ENCODE results near the gene PRR29.
"Not testable (repeated sequence)": the region's sequence is repeated elsewhere in the genome, so short reads cannot be mapped to it uniquely, and the experiment has no call there.

The PRR29 gene

DNA sequence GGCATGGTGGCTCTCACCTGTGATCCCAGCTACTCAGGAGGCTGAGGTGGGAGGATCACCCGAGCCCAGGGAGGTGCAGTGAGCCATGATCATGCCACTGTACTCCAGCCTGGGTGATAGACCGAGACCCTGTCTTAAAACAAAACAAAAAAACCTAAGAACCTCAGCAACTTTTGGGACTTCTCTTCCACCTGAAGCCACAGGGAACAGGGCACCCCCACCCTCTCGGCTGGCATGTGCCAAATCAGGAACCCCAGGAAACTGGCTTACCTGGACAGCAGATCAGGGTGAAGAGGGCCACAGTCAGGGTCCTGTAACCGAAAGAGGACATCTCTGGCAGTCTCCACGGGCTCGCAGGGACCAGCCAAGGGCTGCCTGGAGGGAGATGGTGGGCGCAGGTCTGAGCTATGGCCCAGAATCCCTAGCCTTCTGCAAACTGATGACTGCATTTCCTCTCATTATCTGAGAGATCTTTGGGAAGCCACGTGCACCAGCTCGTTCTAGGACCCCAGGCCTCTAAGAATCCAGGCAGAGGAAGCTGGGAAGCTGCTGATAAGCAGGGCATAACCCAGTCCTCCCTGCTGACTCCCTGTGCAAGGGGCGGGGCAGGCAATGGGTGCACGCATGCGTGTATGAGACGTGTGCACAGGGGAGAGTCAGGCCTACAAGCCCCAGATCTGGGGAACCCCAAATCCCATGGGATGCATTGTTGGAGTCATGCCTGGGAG, 8.4 kb downstream of the PRR29 start:
- Histone ChIP-seq H2AFZ (ENCODE audit: low read depth, low read length, severe bottlenecking) (no peak overlapping the region), H4K20me1 (ENCODE audit: low read depth, low read length) (no peaks in the 10 kb centered on the region), H3F3A (ENCODE audit: insufficient read depth) (peaks cover 3% of the 10 kb centered on the region; the same call in 1 of the 2 replicates), H3K27me3 (ENCODE audit: low read length) (no peaks in the 10 kb centered on the region), H3K36me3 (ENCODE audit: low read length) (peaks cover 11% of the 10 kb centered on the region; the same call in 1 of the 2 replicates), H3K4me3 (ENCODE audit: insufficient read depth, low read length, poor library complexity, severe bottlenecking) (no peak overlapping the region), H3K9ac (ENCODE audit: low read length) (no peak overlapping the region), H3K27ac (ENCODE audit: low read depth, low read length) (no peak overlapping the region), H3K79me2 (ENCODE audit: insufficient read depth, low read length) (peaks cover 31% of the 10 kb centered on the region), H3K4me2 (ENCODE audit: low read depth, low read length, poor library complexity, severe bottlenecking) (no peak overlapping the region), H3K9me3 (ENCODE audit: insufficient read depth, low read length) (no peaks in the 10 kb centered on the region), H3K9me2 (replicated peaks; ENCODE audit: insufficient read depth, low read length) (no peaks in the 10 kb centered on the region)
- TF ChIP-seq, protein P1, sequence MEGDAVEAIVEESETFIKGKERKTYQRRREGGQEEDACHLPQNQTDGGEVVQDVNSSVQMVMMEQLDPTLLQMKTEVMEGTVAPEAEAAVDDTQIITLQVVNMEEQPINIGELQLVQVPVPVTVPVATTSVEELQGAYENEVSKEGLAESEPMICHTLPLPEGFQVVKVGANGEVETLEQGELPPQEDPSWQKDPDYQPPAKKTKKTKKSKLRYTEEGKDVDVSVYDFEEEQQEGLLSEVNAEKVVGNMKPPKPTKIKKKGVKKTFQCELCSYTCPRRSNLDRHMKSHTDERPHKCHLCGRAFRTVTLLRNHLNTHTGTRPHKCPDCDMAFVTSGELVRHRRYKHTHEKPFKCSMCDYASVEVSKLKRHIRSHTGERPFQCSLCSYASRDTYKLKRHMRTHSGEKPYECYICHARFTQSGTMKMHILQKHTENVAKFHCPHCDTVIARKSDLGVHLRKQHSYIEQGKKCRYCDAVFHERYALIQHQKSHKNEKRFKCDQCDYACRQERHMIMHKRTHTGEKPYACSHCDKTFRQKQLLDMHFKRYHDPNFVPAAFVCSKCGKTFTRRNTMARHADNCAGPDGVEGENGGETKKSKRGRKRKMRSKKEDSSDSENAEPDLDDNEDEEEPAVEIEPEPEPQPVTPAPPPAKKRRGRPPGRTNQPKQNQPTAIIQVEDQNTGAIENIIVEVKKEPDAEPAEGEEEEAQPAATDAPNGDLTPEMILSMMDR (IDR thresholded peaks at IDR 0.05; ENCODE audit: insufficient read depth, low read length, poor library complexity, severe bottlenecking), result no peak
- TF ChIP-seq EZH2phosphoT487 (conservative IDR thresholded peaks at IDR 0.05; ENCODE audit: low read length), result no peak

DNA sequence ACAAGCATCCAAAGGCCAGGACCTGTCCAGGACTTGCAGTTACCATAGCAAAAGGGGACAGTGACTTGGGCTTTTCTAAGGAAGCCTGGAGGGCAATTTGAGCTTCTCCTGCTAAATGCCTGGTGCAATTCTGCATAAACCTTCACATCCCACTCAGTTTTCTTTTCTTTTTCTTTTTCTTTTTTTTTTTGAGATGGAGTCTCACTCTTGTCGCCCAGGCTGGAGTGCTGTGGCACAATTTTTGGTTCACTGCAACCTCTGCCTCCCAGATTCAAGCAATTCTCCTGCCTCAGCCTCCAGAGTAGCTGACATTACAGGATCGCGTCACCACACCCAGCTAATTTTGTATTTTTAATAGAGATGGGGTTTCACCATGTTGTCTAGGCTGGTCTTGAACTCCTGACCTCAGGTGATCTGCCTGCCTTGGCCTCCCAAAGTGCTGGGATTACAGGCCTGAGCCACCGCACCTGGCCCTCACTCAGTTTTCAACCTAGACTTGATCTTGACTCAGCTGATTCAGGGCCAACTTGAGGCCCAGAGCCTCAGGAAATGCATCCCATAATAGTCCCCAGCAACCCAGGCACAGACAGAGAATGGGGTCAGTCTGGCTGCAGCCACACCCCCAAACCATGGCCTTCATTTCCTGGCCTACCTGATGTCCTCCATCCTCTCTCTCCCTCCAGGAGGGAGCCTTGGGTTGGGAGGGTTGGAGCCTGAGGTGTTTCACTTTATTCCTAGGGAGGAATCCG, 9.1 kb downstream of the PRR29 start:
- H3K9ac ChIP-seq (ENCODE audit: low read length); H2AFZ ChIP-seq (ENCODE audit: low read depth, low read length, severe bottlenecking); H3K27ac ChIP-seq (ENCODE audit: low read depth, low read length); H3K4me2 ChIP-seq (ENCODE audit: low read depth, low read length, poor library complexity, severe bottlenecking); H3K4me3 ChIP-seq (ENCODE audit: insufficient read depth, low read length, poor library complexity, severe bottlenecking); H4K20me1 ChIP-seq (ENCODE audit: low read depth, low read length); H3K9me2 ChIP-seq (replicated peaks; ENCODE audit: insufficient read depth, low read length); H3K27me3 ChIP-seq (ENCODE audit: low read length); H3F3A ChIP-seq (ENCODE audit: insufficient read depth); H3K9me3 ChIP-seq (ENCODE audit: insufficient read depth, low read length): not testable (repeated sequence)
- peaks cover 39% of the 10 kb centered on the region for H3K79me2 ChIP-seq (ENCODE audit: insufficient read depth, low read length)
- H3K36me3 ChIP-seq (ENCODE audit: low read length), result peaks cover 11% of the 10 kb centered on the region; the same call in 1 of the 2 replicates

DNA sequence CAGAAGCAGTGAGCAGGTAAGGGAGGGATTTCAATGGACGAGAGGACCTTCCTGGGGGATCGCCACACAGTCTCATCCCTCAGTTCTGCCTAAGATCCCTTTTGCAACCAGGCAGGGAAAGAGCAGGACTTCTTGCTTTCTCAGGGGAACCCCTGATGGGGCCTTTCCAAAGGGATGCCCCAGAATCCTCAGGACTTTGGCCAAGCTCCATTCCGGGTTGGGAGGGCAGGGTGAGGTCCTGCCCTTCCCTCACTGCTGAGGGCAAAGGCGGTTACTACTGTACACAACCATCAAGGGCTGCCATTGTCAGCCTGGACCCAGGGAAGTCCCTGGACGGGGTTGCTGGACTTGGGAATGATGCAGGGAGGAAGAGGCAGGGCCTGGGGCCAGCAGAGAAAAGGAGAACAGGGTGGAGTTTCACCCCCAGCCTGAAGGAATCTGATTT, 9.7 kb downstream of the PRR29 start:
- Histone ChIP-seq H3K27me3 (ENCODE audit: low read length) (no peaks in the 10 kb centered on the region), H4K20me1 (ENCODE audit: low read depth, low read length) (no peaks in the 10 kb centered on the region), H3K27ac (ENCODE audit: low read depth, low read length) (no peak overlapping the region), H3K4me3 (ENCODE audit: insufficient read depth, low read length, poor library complexity, severe bottlenecking) (no peak overlapping the region), H3K9ac (ENCODE audit: low read length) (no peak overlapping the region), H3K9me3 (ENCODE audit: insufficient read depth, low read length) (no peaks in the 10 kb centered on the region), H3F3A (ENCODE audit: insufficient read depth) (peaks cover 3% of the 10 kb centered on the region; the same call in 1 of the 2 replicates), H3K4me2 (ENCODE audit: low read depth, low read length, poor library complexity, severe bottlenecking) (no peak overlapping the region), H3K36me3 (ENCODE audit: low read length) (peaks cover 11% of the 10 kb centered on the region; the same call in 1 of the 2 replicates), H3K79me2 (ENCODE audit: insufficient read depth, low read length) (peaks cover 45% of the 10 kb centered on the region), H3K9me2 (replicated peaks; ENCODE audit: insufficient read depth, low read length) (no peaks in the 10 kb centered on the region), H2AFZ (ENCODE audit: low read depth, low read length, severe bottlenecking) (no peak overlapping the region)
- TF ChIP-seq EZH2phosphoT487 (conservative IDR thresholded peaks at IDR 0.05; ENCODE audit: low read length), result no peak
- TF ChIP-seq, protein P1 (IDR thresholded peaks at IDR 0.05; ENCODE audit: insufficient read depth, low read length, poor library complexity, severe bottlenecking), result no peak

All from SU-DHL-6 (cell line).